Measurements from ENCODE around the gene WBP4. TPM values are rescaled to one million over a fixed set of nuclear protein-coding genes. Genes with fewer than 3 reads are reported as not detected.

WBP4 gene
- total and polyA plus RNA-seq, 9 of the 15 experiments (the other 6 are each of a cell fraction or from before 2014, with no cell fraction given) = 5.5 to 12.2 (median 7.9) TPM

DNA sequence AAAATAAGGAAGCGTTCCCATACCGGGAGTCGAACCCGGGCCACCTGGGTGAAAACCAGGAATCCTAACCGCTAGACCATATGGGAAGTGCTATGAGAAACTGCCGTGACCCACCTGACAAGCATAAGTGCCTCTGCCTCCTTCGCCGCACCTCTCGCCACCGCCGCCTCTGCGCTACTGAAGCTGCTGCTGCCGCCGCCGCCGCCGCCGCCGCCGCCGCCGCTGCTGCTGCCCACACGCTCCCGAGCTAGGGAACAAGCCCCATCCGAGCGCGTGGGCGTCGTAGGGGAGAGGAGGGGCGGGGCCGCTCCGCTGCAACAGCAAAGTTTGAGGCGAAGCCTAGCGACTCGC lies 610 bp upstream of the WBP4 start (continued):
- TF ChIP-seq PYGO2 (tag; IDR thresholded peaks at IDR 0.05) = no peak
- TF ChIP-seq, protein P1, sequence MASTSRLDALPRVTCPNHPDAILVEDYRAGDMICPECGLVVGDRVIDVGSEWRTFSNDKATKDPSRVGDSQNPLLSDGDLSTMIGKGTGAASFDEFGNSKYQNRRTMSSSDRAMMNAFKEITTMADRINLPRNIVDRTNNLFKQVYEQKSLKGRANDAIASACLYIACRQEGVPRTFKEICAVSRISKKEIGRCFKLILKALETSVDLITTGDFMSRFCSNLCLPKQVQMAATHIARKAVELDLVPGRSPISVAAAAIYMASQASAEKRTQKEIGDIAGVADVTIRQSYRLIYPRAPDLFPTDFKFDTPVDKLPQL (IDR thresholded peaks at IDR 0.05; ENCODE audit: extremely low read depth, insufficient read length) = no peak
- TF ChIP-seq CXXC5 (CRISPR knock-in tag; IDR thresholded peaks at IDR 0.05) = no peak
- TF ChIP-seq ZNF175 (CRISPR knock-in tag; IDR thresholded peaks at IDR 0.05; ENCODE audit: low read depth) = no peak
- no peak for TF ChIP-seq XRCC3 (IDR thresholded peaks at IDR 0.05)
- no peak for TF ChIP-seq ZNF57 (CRISPR knock-in tag; IDR thresholded peaks at IDR 0.05)
- TF ChIP-seq SAFB2 (IDR thresholded peaks at IDR 0.05; ENCODE audit: borderline replicate concordance, low read depth, low read length, severe bottlenecking) = no peak
- TF ChIP-seq TAF15 (IDR thresholded peaks at IDR 0.05; ENCODE audit: low read depth, low read length) = no peak
- TF ChIP-seq CHD4 (IDR thresholded peaks at IDR 0.05; ENCODE audit: insufficient read depth, insufficient replicate concordance, low read depth, low read length, poor library complexity, severe bottlenecking) = no peak
- TF ChIP-seq SMARCA4 (IDR thresholded peaks at IDR 0.05) = no peak; the same call in 1 of the 2 replicates
- TF ChIP-seq SMARCB1 (IDR thresholded peaks at IDR 0.05; ENCODE audit: insufficient read length, low read depth) = no peak
- TF ChIP-seq NCOR1 (IDR thresholded peaks at IDR 0.05) = no peak
- TF ChIP-seq, protein P2, sequence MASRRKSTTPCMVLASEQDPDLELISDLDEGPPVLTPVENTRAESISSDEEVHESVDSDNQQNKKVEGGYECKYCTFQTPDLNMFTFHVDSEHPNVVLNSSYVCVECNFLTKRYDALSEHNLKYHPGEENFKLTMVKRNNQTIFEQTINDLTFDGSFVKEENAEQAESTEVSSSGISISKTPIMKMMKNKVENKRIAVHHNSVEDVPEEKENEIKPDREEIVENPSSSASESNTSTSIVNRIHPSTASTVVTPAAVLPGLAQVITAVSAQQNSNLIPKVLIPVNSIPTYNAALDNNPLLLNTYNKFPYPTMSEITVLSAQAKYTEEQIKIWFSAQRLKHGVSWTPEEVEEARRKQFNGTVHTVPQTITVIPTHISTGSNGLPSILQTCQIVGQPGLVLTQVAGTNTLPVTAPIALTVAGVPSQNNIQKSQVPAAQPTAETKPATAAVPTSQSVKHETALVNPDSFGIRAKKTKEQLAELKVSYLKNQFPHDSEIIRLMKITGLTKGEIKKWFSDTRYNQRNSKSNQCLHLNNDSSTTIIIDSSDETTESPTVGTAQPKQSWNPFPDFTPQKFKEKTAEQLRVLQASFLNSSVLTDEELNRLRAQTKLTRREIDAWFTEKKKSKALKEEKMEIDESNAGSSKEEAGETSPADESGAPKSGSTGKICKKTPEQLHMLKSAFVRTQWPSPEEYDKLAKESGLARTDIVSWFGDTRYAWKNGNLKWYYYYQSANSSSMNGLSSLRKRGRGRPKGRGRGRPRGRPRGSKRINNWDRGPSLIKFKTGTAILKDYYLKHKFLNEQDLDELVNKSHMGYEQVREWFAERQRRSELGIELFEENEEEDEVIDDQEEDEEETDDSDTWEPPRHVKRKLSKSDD (conservative IDR thresholded peaks at IDR 0.05; ENCODE audit: low read length) = no peak
- TF ChIP-seq, protein P3, sequence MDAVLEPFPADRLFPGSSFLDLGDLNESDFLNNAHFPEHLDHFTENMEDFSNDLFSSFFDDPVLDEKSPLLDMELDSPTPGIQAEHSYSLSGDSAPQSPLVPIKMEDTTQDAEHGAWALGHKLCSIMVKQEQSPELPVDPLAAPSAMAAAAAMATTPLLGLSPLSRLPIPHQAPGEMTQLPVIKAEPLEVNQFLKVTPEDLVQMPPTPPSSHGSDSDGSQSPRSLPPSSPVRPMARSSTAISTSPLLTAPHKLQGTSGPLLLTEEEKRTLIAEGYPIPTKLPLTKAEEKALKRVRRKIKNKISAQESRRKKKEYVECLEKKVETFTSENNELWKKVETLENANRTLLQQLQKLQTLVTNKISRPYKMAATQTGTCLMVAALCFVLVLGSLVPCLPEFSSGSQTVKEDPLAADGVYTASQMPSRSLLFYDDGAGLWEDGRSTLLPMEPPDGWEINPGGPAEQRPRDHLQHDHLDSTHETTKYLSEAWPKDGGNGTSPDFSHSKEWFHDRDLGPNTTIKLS (IDR thresholded peaks at IDR 0.05; ENCODE audit: borderline replicate concordance, low read depth) = no peak
- TF ChIP-seq ELK3 (CRISPR knock-in tag; IDR thresholded peaks at IDR 0.05) = no peak
- TF ChIP-seq POLR2AphosphoS5 (IDR thresholded peaks at IDR 0.05; ENCODE audit: control insufficient read depth, insufficient read depth, low read depth, low read length) = no peak
- 0 out of 2 replicates have a peak, but pooled peaks have one; percentile 15 for TF ChIP-seq KAT7 (CRISPR knock-in tag; IDR thresholded peaks at IDR 0.05; ENCODE audit: borderline replicate concordance)
- TF ChIP-seq, protein P4, sequence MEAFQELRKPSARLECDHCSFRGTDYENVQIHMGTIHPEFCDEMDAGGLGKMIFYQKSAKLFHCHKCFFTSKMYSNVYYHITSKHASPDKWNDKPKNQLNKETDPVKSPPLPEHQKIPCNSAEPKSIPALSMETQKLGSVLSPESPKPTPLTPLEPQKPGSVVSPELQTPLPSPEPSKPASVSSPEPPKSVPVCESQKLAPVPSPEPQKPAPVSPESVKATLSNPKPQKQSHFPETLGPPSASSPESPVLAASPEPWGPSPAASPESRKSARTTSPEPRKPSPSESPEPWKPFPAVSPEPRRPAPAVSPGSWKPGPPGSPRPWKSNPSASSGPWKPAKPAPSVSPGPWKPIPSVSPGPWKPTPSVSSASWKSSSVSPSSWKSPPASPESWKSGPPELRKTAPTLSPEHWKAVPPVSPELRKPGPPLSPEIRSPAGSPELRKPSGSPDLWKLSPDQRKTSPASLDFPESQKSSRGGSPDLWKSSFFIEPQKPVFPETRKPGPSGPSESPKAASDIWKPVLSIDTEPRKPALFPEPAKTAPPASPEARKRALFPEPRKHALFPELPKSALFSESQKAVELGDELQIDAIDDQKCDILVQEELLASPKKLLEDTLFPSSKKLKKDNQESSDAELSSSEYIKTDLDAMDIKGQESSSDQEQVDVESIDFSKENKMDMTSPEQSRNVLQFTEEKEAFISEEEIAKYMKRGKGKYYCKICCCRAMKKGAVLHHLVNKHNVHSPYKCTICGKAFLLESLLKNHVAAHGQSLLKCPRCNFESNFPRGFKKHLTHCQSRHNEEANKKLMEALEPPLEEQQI (IDR thresholded peaks at IDR 0.05) = no peak
- TF ChIP-seq TAF1 (IDR thresholded peaks at IDR 0.05; ENCODE audit: control insufficient read depth, extremely low read depth, insufficient read depth, low read length, severe bottlenecking) = peak; percentile 75
- TF ChIP-seq SMARCA5 (IDR thresholded peaks at IDR 0.05) = no peak
- no peak for TF ChIP-seq SOX6 (IDR thresholded peaks at IDR 0.05)

All from K562 (cell line).